SU-DHL-6 (cell line): ENCODE results near the gene SETD2.

Experiments used
- H2AFZ ChIP-seq: fragments of 200-600 bp; sonication (generic); 2 replicates; pipeline ENCODE4 v1.6.1; 2014; ENCODE audit warnings: low read depth, mild to moderate bottlenecking, moderate library complexity, mixed read lengths, antibody characterized with exemption, low read length; ENCODE audit not compliant: severe bottlenecking
- H3F3A ChIP-seq: fragments of 200-600 bp; shearing (Covaris generic); 2 replicates; pipeline ENCODE4 v1.6.0; 2016; ENCODE audit warnings: antibody characterized with exemption, mild to moderate bottlenecking; ENCODE audit not compliant: insufficient read depth
- H3K27ac ChIP-seq: fragments of 200-600 bp; sonication (generic); 2 replicates; pipeline ENCODE4 v1.5.1; 2016; ENCODE audit warnings: low read depth, mild to moderate bottlenecking, low read length, moderate library complexity, mixed read lengths
- H3K27me3 ChIP-seq: fragments of 200-600 bp; sonication (generic), shearing (Covaris generic); 2 replicates; pipeline ENCODE4 v1.6.0; 2014; ENCODE audit warnings: mild to moderate bottlenecking, low read length
- H3K36me3 ChIP-seq: fragments of 200-600 bp; sonication (generic); 2 replicates; pipeline ENCODE4 v1.6.1; 2014; ENCODE audit warnings: mild to moderate bottlenecking, low read length, mixed read lengths
- H3K4me2 ChIP-seq: fragments of 300-600, 200-600 bp; shearing (Covaris generic), sonication (generic); 2 replicates; pipeline ENCODE4 v1.6.0; 2014; ENCODE audit warnings: low read length, low read depth, mild to moderate bottlenecking; ENCODE audit not compliant: poor library complexity, severe bottlenecking
- H3K4me3 ChIP-seq: fragments of 200-600 bp; sonication (generic); 2 replicates; pipeline ENCODE4 v1.5.1; 2014; ENCODE audit warnings: antibody characterized with exemption, low read length, mild to moderate bottlenecking, mixed read lengths; ENCODE audit not compliant: insufficient read depth, poor library complexity, severe bottlenecking
- H3K79me2 ChIP-seq: fragments of 200-600 bp; sonication (generic); 2 replicates; pipeline ENCODE4 v1.6.1; 2014; ENCODE audit warnings: mild to moderate bottlenecking, low read length, moderate library complexity; ENCODE audit not compliant: insufficient read depth
- H3K9ac ChIP-seq: fragments of 200-600 bp; sonication (generic); 2 replicates; pipeline ENCODE4 v1.7.0; 2014; ENCODE audit warnings: mild to moderate bottlenecking, low read length
- H3K9me2 ChIP-seq: fragments of 200-600 bp; sonication (generic); replicated peaks from 2 replicates; pipeline ENCODE4 v1.6.1; 2014; ENCODE audit warnings: low read length; ENCODE audit not compliant: insufficient read depth
- H3K9me3 ChIP-seq: fragments of 200-600 bp; sonication (generic); 2 replicates; pipeline ENCODE4 v1.6.1; 2014; ENCODE audit warnings: low read length, mixed read lengths; ENCODE audit not compliant: insufficient read depth
- H4K20me1 ChIP-seq: fragments of 200-600 bp; sonication (generic); 2 replicates; pipeline ENCODE4 v1.6.1; 2014; ENCODE audit warnings: low read depth, mild to moderate bottlenecking, antibody characterized with exemption, low read length, moderate library complexity, mixed read lengths
- CTCF ChIP-seq: fragments of 200-600 bp; sonication (generic); IDR thresholded peaks from one replicate; pipeline ENCODE4 v1.5.1; 2017; ENCODE audit warnings: antibody characterized with exemption, mild to moderate bottlenecking, low read length, moderate library complexity; ENCODE audit not compliant: insufficient read depth, poor library complexity, severe bottlenecking
- EZH2phosphoT487 ChIP-seq: fragments of 200-600 bp; sonication (generic), shearing (Covaris generic); conservative IDR thresholded peaks from 2 replicates; pipeline ENCODE4 v1.6.1; 2018; ENCODE audit warnings: mild to moderate bottlenecking, antibody characterized with exemption, low read length, moderate library complexity, mixed read lengths

SETD2 gene

GRCh38 chr3:47204875-47205274 lies 41.0 kb upstream of the SETD2 start:
- H3F3A ChIP-seq = no peaks in the 10 kb centered on the region
- H3K4me3 ChIP-seq = no peak overlapping the region
- H3K36me3 ChIP-seq = no peaks in the 10 kb centered on the region
- H4K20me1 ChIP-seq = no peaks in the 10 kb centered on the region
- H2AFZ ChIP-seq = no peak overlapping the region
- H3K9me3 ChIP-seq = no peaks in the 10 kb centered on the region
- H3K27me3 ChIP-seq = no peaks in the 10 kb centered on the region
- no peak for TF ChIP-seq EZH2phosphoT487
- no peak for TF ChIP-seq CTCF
- H3K79me2 ChIP-seq = no peaks in the 10 kb centered on the region
- no peak overlapping the region for H3K27ac ChIP-seq
- no peaks in the 10 kb centered on the region for H3K9me2 ChIP-seq
- no peak overlapping the region for H3K9ac ChIP-seq
- H3K4me2 ChIP-seq = no peak overlapping the region

GRCh38 chr3:47202542-47202941 lies 38.6 kb upstream of the SETD2 start:
- Histone ChIP-seq H3K4me2 (no peak overlapping the region), H3K9me3 (no peaks in the 10 kb centered on the region), H4K20me1 (no peaks in the 10 kb centered on the region), H3K9ac (no peak overlapping the region), H3K27me3 (no peaks in the 10 kb centered on the region), H3K9me2 (no peaks in the 10 kb centered on the region), H3K79me2 (no peaks in the 10 kb centered on the region), H3K4me3 (no peak overlapping the region), H3K27ac (no peak overlapping the region), H3F3A (no peaks in the 10 kb centered on the region), H3K36me3 (no peaks in the 10 kb centered on the region), H2AFZ (no peak overlapping the region)
- TF ChIP-seq EZH2phosphoT487 (no peak), CTCF (no peak)

- TF ChIP-seq CTCF (no peak), EZH2phosphoT487 (no peak)
- H3K9me2 ChIP-seq = no peaks in the 10 kb centered on the region
- no peaks in the 10 kb centered on the region for H3K36me3 ChIP-seq
- H3F3A ChIP-seq = no peaks in the 10 kb centered on the region
- no peak overlapping the region for H3K4me3 ChIP-seq
- no peaks in the 10 kb centered on the region for H3K27me3 ChIP-seq
- H3K9ac ChIP-seq = no peak overlapping the region
- no peak overlapping the region for H3K4me2 ChIP-seq
- H3K9me3 ChIP-seq = no peaks in the 10 kb centered on the region
- H3K79me2 ChIP-seq = no peaks in the 10 kb centered on the region
- no peaks in the 10 kb centered on the region for H4K20me1 ChIP-seq
- H2AFZ ChIP-seq = no peak overlapping the region
- H3K27ac ChIP-seq = no peak overlapping the region
These were observed 33.4 kb upstream of the SETD2 start for GRCh38 chr3:47197287-47197686.

GRCh38 chr3:47194994-47195393 lies 31.1 kb upstream of the SETD2 start:
- Histone ChIP-seq H3K36me3 (no peaks in the 10 kb centered on the region), H3K27me3 (no peaks in the 10 kb centered on the region), H3K9me2 (no peaks in the 10 kb centered on the region), H3K4me2 (no peak overlapping the region), H3K9me3 (no peaks in the 10 kb centered on the region), H3F3A (no peaks in the 10 kb centered on the region), H4K20me1 (no peaks in the 10 kb centered on the region), H3K4me3 (no peak overlapping the region), H2AFZ (no peak overlapping the region), H3K79me2 (no peaks in the 10 kb centered on the region), H3K9ac (no peak overlapping the region), H3K27ac (no peak overlapping the region)
- TF ChIP-seq CTCF = no peak
- TF ChIP-seq EZH2phosphoT487 = no peak
